BJ (cell line): ENCODE results near the gene RIMBP2. TPM values are rescaled to one million over a fixed set of nuclear protein-coding genes. Genes with fewer than 3 reads are reported as not detected.

ENCODE experiments used
- CTCF ChIA-PET: fragments of 350-600 bp; formaldehyde crosslinking; extraction: SDS; loops from one replicate; lab custom pipeline; 2021; ENCODE audit warnings: antibody characterized with exemption, inconsistent platforms; lab: Yijun Ruan, JAX
- POLR2A ChIA-PET: fragments of 300-600 bp; sonication (Branson Sonifier 250); formaldehyde crosslinking; extraction: SDS; loops from one replicate; lab custom pipeline; 2021; ENCODE audit warnings: antibody characterized with exemption; lab: Charles Lee
- DNase-seq: peaks from one replicate; pipeline ENCODE4 v3.0.0-alpha.2; 2011; ENCODE audit warnings: low read depth
- H3K27me3 ChIP-seq: 2 replicates; pipeline ENCODE4 v1.6.0; 2011; ENCODE audit warnings: low read length; ENCODE audit not compliant: control insufficient read depth, insufficient read depth
- H3K36me3 ChIP-seq: 2 replicates; pipeline ENCODE4 v1.5.1; 2011; ENCODE audit warnings: low read length; ENCODE audit not compliant: control insufficient read depth, insufficient read depth
- H3K4me3 ChIP-seq: 2 replicates; pipeline ENCODE4 v1.5.1; 2011; ENCODE audit warnings: low read depth, mild to moderate bottlenecking, control low read depth, low read length
- polyA plus RNA-seq: library from polyadenylated mRNA; depleted of rRNA; stranded (reverse); fragments of >200 nt; gene quantifications from 2 replicates; pipeline ENCODE4 v1.2.3, GENCODE V29; 2011
- TF ChIP-seq, protein P1 (sequence below): IDR thresholded peaks from 2 replicates; pipeline ENCODE4 v1.5.1; 2011; ENCODE audit warnings: low read depth, mild to moderate bottlenecking, control low read depth, inconsistent platforms, low read length, moderate library complexity; ENCODE audit not compliant: insufficient read depth

The RIMBP2 gene
- polyA plus RNA-seq, 1 experiment = 0.05 TPM

DNA sequence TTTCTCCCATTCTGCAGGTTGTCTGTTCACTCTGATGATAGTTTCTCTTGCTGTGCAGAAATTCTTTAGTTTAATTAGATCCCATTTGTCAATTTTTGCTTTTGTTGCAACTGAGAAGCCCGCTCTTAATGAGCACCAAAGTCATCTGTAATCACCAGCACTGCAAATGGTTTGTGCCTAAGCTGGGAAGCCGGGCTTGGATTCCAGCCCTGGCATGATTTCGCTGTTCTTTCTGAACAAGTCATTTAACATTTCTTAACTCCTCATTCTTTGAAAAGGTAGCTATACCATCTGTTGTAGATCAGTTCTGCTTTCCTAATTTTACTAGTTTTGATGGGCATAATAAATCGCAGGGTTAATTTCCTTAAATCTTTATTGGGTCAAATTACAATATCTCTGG lies 346.3 kb downstream of the RIMBP2 start:
- Histone ChIP-seq H3K27me3 (no peaks in the 10 kb centered on the region), H3K36me3 (no peaks in the 10 kb centered on the region), H3K4me3 (no peak overlapping the region)
- DNase-seq = no peak
- CTCF ChIA-PET = no interaction called here
- POLR2A ChIA-PET = no interaction called here
- TF ChIP-seq, protein P1, sequence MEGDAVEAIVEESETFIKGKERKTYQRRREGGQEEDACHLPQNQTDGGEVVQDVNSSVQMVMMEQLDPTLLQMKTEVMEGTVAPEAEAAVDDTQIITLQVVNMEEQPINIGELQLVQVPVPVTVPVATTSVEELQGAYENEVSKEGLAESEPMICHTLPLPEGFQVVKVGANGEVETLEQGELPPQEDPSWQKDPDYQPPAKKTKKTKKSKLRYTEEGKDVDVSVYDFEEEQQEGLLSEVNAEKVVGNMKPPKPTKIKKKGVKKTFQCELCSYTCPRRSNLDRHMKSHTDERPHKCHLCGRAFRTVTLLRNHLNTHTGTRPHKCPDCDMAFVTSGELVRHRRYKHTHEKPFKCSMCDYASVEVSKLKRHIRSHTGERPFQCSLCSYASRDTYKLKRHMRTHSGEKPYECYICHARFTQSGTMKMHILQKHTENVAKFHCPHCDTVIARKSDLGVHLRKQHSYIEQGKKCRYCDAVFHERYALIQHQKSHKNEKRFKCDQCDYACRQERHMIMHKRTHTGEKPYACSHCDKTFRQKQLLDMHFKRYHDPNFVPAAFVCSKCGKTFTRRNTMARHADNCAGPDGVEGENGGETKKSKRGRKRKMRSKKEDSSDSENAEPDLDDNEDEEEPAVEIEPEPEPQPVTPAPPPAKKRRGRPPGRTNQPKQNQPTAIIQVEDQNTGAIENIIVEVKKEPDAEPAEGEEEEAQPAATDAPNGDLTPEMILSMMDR = no peak

DNA sequence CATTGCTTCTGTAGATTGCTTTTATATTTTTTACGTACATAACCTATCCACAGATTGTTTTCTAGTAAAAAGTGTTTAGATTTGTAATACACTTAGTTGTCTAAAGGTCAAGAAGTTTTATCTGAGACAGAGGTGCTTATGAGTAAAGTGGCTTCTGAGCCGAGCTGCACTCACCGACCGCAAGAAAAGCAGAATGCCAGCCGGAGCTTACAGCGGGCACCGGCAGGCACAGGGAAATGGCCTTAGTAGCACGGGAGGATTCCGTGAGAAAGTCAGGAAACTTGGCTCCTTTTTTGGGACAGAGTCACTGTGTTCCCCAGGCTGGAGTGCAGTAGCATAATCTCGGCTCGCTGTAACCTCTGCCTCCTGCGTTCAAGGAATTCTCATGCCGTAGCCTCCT lies 348.6 kb downstream of the RIMBP2 start:
- H3K27me3 ChIP-seq = no peaks in the 10 kb centered on the region
- TF ChIP-seq, protein P1 = no peak
- H3K4me3 ChIP-seq = no peak overlapping the region
- POLR2A ChIA-PET = no interaction called here
- no peak for DNase-seq
- CTCF ChIA-PET = no interaction called here
- H3K36me3 ChIP-seq = no peaks in the 10 kb centered on the region

DNA sequence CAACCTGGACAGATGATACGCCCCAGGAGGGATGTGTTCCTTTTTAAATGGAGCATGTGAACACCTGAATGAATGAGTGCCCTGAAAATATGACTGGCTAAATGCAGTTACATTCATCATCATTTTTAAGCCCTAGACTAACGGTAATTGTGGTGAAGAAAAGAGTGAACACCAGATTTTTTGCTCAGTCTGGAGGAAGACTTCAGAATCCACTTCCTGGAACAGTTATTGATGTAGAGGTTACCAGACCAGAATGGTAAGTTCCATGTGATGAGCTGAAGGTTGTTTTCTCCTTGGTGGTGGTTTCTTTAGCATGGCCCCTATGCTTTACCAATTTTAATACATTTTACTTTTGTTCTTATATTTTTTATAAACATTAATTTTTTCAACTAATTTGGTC lies 349.1 kb downstream of the RIMBP2 start:
- TF ChIP-seq, protein P1 = no peak
- CTCF ChIA-PET = no interaction called here
- H3K4me3 ChIP-seq = no peak overlapping the region
- POLR2A ChIA-PET = no interaction called here
- no peaks in the 10 kb centered on the region for H3K36me3 ChIP-seq
- H3K27me3 ChIP-seq = no peaks in the 10 kb centered on the region
- DNase-seq = no peak

DNA sequence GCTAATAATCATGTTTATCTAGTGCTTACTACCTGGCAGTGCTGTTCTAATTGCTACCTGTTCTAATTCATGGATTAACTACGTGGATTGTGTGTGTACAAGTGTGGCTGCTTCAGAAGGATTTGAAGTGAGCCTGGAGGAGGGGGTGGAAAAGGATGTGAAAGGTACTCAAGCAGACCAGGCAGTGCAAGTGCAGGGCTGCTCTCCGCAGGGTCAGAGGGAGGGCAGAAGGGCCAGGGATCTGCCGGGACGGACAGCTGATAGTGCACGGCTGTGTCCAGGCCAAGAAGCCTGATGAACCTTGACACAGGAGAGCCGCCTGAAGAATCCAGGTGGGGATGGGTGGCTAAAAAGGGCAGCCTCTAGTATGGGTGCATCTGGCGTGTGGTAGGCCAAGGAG lies 349.9 kb downstream of the RIMBP2 start:
- ChIA-PET POLR2A (no interaction called here), CTCF (no interaction called here)
- Histone ChIP-seq H3K4me3 (no peak overlapping the region), H3K36me3 (no peaks in the 10 kb centered on the region), H3K27me3 (no peaks in the 10 kb centered on the region)
- DNase-seq = no peak
- TF ChIP-seq, protein P1 = no peak

DNA sequence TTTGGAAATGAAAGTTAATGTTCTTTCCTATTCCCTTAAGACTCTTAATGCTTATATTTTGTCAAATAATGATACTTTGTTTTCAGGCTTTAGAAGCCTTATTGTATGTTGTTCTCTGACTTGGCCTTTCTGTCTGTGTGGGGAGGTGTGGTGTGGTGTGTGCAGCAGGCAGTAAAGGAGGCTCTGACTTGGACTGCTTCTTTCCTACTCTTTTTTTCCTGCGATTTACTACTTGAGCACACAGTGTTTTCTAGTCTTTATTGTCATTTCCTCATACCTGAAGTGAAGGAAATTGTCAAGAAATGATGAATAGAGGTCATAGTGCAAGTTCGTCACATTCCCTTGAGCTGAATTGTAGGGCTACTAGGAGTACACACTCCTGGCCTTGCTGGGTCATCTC lies 351.5 kb downstream of the RIMBP2 start:
- no peaks in the 10 kb centered on the region for H3K27me3 ChIP-seq
- TF ChIP-seq, protein P1 = no peak
- DNase-seq = no peak
- H3K36me3 ChIP-seq = no peaks in the 10 kb centered on the region
- CTCF ChIA-PET = no interaction called here
- POLR2A ChIA-PET = no interaction called here
- H3K4me3 ChIP-seq = no peak overlapping the region
